Lower lobe of right lung (tissue), 2 donors: ENCODE data around the gene RASAL3. TPM values are rescaled to one million over a fixed set of nuclear protein-coding genes. Genes with fewer than 3 reads are reported as not detected.
"Not testable (repeated sequence)": the region's sequence is repeated elsewhere in the genome, so short reads cannot be mapped to it uniquely, and the experiment has no call there.

Experiments used
- ATAC-seq, 2 donors: fragments of 200-7000 bp; cut with Tn5 transposase; one replicate each; pipeline ENCODE4 v1.9.1; 2020 to 2022; ENCODE audit warnings: mild to moderate bottlenecking in 2 of 2, moderate library complexity in 2 of 2
- DNase-seq: peaks from one replicate; pipeline ENCODE4 v3.0.0-alpha.2; 2020
- H3K27ac ChIP-seq: fragments of 200-600 bp; one replicate; pipeline ENCODE4 v1.8.0; 2022
- H3K27me3 ChIP-seq: fragments of 200-600 bp; one replicate; pipeline ENCODE4 v1.8.0; 2022; ENCODE audit warnings: low read depth
- H3K36me3 ChIP-seq: fragments of 200-600 bp; one replicate; pipeline ENCODE4 v1.8.0; 2022; ENCODE audit warnings: mild to moderate bottlenecking
- H3K4me1 ChIP-seq: fragments of 200-600 bp; one replicate; pipeline ENCODE4 v1.8.0; 2022
- H3K4me3 ChIP-seq: fragments of 200-600 bp; one replicate; pipeline ENCODE4 v1.8.0; 2022; ENCODE audit warnings: mild to moderate bottlenecking
- H3K9me3 ChIP-seq: fragments of 200-600 bp; one replicate; pipeline ENCODE4 v1.8.0; 2022
- intact Hi-C: fragments of 100-400 bp; cut with DNase I; formaldehyde crosslinking; loops from one replicate; pipeline ENCODE4 v1.11.0; 2022
- total RNA-seq: library from RNA; stranded (reverse); fragmentation: NEBNext Ultra II Directional; extraction: Animal tissue kit (Norgen Biotek cat#: 25700); gene quantifications from one replicate; pipeline ENCODE4 v1.2.1, GENCODE V29; 2021
- TF ChIP-seq, protein P1 (sequence below): fragments of 200-600 bp; IDR thresholded peaks from one replicate; pipeline ENCODE4 v1.8.0; 2022; ENCODE audit warnings: antibody characterized with exemption, mild to moderate bottlenecking
- donor health status: DM: no; HTN: yes; CAD: no; lungs with severe emphysema.

The RASAL3 gene
- total RNA-seq, 1 donor from 2014 or later: 15.0 TPM

DNA sequence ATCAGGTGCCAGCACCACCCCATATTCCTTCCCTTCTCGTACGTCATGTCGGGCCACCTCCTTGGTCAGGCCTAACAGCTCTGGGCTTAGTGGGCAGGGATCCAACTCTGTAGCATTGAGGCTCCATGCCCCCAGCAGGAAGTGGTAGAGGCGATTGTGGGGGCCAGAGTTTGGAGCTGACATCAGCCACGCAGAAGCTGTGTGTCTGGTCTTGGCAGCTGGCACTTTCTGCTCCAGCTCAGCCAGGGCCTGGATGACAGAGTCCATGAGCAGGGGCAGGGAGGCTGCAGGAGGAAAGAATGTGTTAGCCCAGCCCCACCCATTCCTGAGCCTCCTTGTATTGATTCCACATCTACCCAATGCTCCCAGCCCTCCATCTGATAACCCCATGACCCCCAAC, 12.0 kb upstream of the RASAL3 start:
- no peak for ATAC-seq
- H3K4me1 ChIP-seq: no peaks in the 10 kb centered on the region
- TF ChIP-seq, protein P1, sequence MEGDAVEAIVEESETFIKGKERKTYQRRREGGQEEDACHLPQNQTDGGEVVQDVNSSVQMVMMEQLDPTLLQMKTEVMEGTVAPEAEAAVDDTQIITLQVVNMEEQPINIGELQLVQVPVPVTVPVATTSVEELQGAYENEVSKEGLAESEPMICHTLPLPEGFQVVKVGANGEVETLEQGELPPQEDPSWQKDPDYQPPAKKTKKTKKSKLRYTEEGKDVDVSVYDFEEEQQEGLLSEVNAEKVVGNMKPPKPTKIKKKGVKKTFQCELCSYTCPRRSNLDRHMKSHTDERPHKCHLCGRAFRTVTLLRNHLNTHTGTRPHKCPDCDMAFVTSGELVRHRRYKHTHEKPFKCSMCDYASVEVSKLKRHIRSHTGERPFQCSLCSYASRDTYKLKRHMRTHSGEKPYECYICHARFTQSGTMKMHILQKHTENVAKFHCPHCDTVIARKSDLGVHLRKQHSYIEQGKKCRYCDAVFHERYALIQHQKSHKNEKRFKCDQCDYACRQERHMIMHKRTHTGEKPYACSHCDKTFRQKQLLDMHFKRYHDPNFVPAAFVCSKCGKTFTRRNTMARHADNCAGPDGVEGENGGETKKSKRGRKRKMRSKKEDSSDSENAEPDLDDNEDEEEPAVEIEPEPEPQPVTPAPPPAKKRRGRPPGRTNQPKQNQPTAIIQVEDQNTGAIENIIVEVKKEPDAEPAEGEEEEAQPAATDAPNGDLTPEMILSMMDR: no peak
- no peak overlapping the region for H3K4me3 ChIP-seq
- no peak for DNase-seq
- H3K27ac ChIP-seq: no peak overlapping the region
- H3K9me3 ChIP-seq: no peaks in the 10 kb centered on the region
- H3K36me3 ChIP-seq: no peaks in the 10 kb centered on the region
- peaks cover 11% of the 10 kb centered on the region for H3K27me3 ChIP-seq
- intact Hi-C loops: no loop called here

DNA sequence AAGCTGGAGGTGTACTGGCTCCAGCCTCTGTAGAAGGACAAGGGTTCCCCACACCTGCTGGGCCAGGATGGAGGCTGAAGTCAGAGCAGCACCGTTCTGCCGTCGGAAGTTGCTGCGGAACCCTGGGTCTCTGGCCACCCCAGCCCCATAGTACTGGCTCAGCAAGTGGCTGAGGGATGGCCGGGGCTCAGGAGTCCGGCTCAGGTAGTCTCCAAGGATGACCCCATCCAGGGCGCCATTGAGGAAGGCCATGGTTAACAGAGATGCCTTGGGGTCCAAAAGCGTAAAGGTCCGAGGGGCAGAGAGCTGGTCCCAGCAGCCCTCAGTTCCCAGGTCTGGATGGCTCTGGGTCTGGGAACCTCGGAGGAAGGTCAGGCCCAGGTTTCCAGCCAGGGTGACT, 11.3 kb upstream of the RASAL3 start:
- H3K9me3 ChIP-seq: no peaks in the 10 kb centered on the region
- no peak overlapping the region for H3K27ac ChIP-seq
- peaks cover 18% of the 10 kb centered on the region for H3K27me3 ChIP-seq
- ATAC-seq: no peak
- no peaks in the 10 kb centered on the region for H3K36me3 ChIP-seq
- intact Hi-C loops: no loop called here
- no peak overlapping the region for H3K4me3 ChIP-seq
- no peaks in the 10 kb centered on the region for H3K4me1 ChIP-seq
- TF ChIP-seq, protein P1: no peak
- no peak for DNase-seq

DNA sequence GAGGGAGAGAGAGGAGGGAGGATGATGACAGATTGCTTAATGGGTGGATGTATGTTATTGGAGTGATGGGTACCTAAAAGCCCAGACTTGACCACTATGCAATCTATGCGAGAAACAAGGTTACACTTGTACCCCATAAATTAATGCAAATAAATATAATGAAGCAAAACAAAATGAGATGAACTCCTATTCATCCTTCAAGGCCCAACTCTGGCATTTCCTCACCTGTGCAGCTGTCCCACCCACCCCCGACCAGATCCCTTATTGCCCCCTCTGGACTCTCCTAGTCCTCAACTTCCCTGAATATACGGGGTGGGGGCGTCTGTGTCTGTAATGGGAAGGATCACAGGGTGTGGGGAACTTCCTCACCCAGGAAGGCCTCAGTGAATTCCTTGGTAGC, 10.8 kb upstream of the RASAL3 start:
- intact Hi-C loops: no loop called here
- DNase-seq (no peak), ATAC-seq (no peak)
- Histone ChIP-seq H3K27ac (no peak overlapping the region), H3K4me3 (no peak overlapping the region), H3K4me1 (no peaks in the 10 kb centered on the region), H3K9me3 (no peaks in the 10 kb centered on the region), H3K27me3 (peaks cover 19% of the 10 kb centered on the region), H3K36me3 (no peaks in the 10 kb centered on the region)
- TF ChIP-seq, protein P1: no peak

DNA sequence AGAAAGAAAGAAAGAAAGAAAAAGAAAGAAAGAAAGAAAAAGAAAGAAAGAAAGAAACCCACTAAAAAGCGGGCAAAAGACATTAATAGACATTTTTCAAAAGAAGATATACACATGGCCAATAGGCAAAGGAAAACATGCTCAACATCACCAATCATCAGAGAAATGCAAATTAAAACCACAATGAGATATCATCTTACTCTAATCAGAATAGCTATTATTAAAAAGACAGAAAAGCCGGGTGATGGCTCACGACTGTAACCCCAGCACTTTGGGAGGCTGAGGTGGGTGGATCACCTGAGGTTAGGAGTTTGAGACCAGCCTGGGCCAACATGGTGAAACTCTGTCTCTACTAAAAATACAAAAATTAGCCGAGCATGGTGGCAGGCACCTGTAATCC, 9.5 kb upstream of the RASAL3 start:
- H3K4me3 ChIP-seq, DNase-seq, ATAC-seq, H3K4me1 ChIP-seq, H3K27ac ChIP-seq, H3K36me3 ChIP-seq, H3K9me3 ChIP-seq, intact Hi-C loops: not testable (repeated sequence)
- peaks cover 28% of the 10 kb centered on the region for H3K27me3 ChIP-seq

DNA sequence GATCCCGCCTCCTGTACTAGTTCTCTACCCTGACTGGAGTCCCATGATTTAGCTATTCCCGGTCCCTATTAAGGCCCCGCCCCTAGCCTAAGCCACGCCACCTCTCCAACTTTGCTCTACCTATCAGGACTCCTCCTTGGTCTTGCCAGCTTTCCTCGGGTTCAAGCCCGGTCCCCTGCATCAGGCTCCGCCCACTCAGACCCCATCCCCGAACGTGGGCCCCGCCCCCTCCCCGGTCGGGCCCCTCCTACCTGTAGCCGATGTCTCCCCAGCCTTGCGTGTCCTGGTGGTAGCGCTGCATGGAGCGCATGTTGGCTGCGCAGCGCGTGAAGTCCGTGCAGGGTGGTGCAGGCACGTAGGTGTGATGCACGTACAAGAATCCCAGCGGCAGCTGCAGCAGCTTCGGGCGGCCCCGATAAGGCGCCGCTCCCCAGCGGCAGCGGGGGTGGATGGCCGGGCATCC, 7.3 kb upstream of the RASAL3 start:
- no peak for DNase-seq
- ATAC-seq: no peak
- Histone ChIP-seq H3K36me3 (no peaks in the 10 kb centered on the region), H3K9me3 (no peaks in the 10 kb centered on the region), H3K27me3 (peaks cover 28% of the 10 kb centered on the region), H3K4me3 (no peak overlapping the region), H3K27ac (no peak overlapping the region), H3K4me1 (peaks cover 17% of the 10 kb centered on the region)
- intact Hi-C loops: no loop called here
- TF ChIP-seq, protein P1: no peak

DNA sequence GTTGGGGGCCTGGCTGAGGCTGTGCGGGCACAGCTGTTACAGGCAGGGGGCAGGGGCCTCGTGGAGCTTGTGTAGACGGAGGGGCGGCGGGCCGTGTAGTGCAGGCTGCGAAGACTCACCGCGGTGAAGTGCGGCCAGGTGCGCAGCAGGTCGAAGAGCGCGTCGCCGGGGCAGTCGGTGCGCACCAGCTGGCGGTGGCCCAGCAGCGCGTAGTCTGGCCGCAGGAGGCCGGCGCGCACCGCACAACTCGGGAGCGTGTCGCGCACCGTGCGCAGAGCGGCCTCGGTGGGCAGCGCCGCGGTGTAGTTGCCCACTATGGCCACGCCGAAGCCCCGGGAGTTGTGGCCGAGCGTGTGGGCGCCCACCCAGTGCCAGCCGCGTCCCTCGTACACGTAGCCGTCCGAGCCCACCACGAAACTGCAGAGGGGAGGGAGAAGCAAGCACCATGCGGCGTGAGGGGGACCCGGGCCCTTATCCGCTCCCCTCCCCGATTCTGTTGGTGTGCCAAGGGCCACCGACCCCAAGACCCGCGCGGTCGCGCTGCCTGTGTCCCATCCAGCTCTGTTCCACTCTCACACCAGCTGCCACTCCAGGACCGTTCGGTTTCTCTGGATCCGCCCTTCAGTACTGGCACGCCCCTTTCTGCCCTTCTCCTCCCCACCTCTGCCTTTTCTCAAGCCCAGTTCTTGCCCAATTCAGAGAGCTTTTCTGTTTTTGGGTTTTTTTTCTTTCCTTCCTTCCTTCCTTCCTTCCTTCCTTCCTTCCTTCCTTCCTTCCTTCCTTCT, 5.4 kb upstream of the RASAL3 start:
- Histone ChIP-seq H3K4me1 (peaks cover 22% of the 10 kb centered on the region), H3K27me3 (peaks cover 32% of the 10 kb centered on the region), H3K9me3 (no peaks in the 10 kb centered on the region), H3K27ac (no peak overlapping the region), H3K36me3 (no peaks in the 10 kb centered on the region), H3K4me3 (peak overlapping the region; percentile 45)
- TF ChIP-seq, protein P1: no peak
- DNase-seq (no peak), ATAC-seq (peak; percentile 71 to 75)
- intact Hi-C loops: no loop called here
